DMS153 treated with DMSO at 0.1 percent for 48 hours (cell line): ENCODE data around the gene SLC24A4.

Source experiments
- DNase-seq: peaks from one replicate; lab custom pipeline; 2025; ENCODE audit not compliant: unreplicated experiment; lab: John Stamatoyannopoulos, UW

SLC24A4 gene

DNA sequence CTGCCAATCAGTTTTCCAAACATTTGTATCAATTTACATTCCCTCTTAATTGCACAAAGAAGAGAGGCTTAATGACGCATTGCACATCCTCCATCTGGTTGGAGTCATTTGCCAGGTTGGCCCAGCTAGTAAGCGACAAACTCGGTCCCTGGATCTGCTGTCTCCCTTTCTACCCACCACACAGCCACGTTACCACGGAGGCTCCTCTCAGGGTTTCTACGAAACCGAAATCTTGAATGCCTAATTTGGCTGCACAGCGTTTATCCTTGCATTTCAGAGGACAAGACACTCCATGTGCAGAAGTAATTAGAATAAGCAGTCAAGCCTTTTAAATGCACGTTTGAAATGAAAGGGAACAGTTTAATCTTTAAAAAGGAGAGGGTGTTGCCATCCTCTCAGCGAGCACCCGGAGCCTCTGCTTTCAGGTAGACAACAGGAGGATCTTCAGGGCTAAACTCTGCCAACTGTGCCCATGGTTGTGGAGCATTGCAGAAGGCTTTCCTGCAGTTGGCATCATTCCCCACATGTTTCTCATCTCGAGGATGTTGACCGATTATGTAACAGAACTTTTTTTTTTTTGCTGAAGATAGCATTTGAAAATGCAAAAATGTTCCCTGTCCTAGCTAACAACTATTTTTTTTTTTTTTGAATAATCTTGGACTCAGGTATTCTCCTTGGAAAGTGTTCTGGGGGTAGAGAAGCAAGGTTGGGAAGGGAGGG lies 37.8 kb downstream of the SLC24A4 start:
- no peak for DNase-seq

- peak; percentile 6 for DNase-seq
Observed at GRCh38 chr14:92362781-92363235, 39.8 kb downstream of the SLC24A4 start.

DNA sequence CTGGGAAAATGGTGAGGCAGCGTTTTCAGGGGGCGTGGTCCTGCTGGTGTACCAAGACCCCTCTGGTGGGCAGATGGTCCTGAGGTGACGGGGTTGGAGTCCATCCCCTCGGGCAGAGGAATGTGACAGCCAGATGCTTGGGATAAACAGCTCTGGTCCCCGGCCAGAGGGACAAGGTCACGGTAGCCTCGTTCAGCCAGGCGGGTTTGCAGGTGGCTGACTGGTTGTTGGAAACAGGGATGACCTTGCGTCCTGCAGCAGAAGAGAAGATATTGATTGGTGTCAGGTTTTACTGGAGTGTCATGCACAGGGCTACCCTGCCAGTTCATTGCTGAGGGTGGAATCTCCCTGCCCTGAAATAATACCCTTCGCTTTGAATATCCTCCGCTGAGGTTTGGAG lies 43.3 kb downstream of the SLC24A4 start:
- no peak for DNase-seq

DNA sequence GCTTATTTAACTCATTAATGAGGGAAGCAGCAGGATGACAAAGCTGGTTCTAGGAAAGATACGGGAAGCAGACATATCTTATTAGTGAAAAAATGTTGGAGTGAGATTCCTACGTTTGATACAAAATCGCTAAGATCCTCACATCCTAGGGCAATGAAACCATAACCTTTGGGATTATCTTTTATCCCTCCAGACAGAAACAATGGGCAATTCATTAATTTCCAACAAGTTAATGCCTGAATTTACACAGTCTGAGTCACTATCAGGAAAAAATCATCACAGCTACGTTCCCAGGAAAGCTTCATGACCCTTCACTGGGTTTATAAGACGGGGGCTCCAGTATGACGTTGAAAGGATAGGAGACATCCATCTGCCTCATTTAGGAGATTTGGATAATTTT lies 45.0 kb downstream of the SLC24A4 start:
- no peak for DNase-seq

DNA sequence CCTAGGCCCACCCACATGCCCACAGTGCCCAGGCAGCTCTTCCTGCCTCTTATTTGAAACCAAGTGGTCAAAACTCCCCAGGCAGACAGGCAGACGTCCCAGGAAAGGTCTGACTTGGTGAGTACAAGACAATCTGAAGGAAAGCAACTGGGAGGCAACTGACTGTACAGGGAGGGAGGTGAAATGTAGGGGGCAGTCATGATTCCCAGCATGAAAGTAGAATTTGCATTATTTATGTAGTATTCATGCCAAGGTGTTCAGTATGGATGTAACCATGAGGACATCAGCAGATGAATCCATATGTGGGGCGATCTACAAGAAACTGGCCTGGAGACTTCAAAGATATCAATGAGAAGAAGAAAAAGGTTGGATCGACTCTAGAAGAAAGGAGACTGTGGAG lies 46.1 kb downstream of the SLC24A4 start:
- DNase-seq: no peak

- no peak for DNase-seq
Observed at GRCh38 chr14:92372230-92372629, 49.3 kb downstream of the SLC24A4 start.

DNA sequence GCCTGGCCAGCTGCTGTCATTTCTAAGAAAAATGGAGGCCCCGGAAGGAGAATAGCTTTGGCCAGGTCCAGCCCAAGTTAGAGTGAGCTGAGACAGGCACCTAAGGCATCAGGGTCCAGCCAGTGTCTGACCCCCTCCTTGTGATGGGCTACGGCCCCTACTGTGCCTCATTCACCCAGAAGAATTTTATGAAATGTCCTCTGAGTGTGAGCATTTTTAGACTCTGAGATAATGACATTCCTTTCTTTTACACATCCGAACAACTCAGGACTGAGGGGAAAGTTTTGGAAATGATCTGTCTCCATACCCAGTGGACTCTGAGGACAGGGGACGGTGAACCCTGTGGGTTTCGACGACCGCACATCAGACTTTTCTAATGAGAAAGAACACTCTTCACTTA lies 50.4 kb downstream of the SLC24A4 start:
- DNase-seq: no peak

DNA sequence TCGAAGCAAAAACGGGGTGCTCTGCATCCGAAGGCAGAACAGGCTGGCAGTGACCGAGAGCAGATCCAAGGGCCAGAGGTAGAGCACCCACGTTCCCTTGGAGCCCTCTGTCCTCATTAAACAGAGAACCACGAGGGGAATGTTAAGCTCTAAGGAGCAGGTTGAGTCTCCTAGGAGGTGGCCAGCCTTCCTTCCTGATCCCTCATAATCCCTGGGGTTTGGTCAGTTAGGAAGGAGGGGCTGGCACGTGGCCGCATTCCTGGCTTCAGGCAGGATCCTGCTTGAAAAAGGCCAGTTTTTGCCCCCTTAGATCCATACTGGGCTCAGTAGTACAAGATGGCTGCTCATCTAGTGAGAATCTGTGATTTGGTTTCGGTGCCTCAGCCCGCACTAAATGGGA lies 57.2 kb downstream of the SLC24A4 start:
- no peak for DNase-seq

DNA sequence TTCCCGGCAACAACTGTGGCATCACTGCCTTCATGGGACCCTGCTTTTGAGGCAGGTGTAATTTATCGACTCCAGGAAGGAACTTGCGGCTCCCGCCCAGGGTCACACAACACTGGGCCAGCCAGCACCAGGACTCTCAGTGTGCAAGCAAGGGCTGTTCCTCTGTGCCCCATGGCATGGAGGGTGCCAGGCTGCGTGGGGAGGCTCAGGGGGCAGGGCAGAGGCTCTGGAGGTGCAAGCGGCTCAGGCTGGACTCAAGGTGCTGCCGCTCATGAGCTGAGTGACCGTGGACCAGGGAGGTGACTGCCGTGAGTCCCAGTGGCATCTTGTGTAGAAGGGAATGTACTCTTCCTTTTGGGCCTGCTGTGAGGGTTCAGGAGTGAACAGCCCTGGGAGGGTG lies 57.6 kb downstream of the SLC24A4 start:
- DNase-seq: no peak

DNA sequence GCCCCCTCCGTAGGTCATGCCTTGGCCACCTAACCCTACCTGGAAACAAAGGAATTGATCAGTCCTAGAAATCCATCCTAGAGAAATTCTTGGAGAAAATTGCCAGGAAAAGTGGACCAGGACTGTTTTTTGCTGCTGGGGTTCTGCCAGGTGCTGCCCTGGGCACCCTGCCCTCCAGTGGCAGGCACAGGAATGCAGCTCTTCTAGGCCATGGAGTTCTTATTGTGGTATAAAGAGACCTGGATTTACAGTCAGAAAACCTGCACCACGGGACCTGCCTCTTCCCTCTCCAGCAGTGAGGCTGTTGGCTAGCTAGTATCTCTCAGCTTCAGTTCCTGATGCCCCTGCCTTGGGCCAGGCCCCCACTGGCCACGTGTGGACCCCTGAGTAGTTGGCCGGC lies 59.7 kb downstream of the SLC24A4 start:
- DNase-seq: peak; percentile 3

DNA sequence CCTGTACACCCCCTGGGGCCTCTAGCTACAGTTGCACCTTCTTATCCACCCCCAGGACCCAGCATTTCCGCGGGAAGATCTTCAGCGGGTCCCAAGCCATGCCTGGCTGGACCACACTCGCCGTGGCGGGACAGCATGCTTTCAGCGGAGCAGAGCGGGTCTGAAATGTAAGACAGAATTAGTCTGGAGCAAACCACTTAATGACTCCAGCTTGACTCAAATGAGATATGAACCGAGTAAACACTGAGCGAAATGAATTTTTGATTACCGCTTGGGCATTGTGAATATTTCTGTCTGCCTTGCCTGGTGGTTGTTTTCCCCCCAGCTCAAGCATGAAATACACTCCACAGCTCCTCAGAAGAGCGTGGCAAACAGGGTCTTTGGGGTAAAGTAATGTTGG lies 60.8 kb downstream of the SLC24A4 start:
- DNase-seq: no peak

DNA sequence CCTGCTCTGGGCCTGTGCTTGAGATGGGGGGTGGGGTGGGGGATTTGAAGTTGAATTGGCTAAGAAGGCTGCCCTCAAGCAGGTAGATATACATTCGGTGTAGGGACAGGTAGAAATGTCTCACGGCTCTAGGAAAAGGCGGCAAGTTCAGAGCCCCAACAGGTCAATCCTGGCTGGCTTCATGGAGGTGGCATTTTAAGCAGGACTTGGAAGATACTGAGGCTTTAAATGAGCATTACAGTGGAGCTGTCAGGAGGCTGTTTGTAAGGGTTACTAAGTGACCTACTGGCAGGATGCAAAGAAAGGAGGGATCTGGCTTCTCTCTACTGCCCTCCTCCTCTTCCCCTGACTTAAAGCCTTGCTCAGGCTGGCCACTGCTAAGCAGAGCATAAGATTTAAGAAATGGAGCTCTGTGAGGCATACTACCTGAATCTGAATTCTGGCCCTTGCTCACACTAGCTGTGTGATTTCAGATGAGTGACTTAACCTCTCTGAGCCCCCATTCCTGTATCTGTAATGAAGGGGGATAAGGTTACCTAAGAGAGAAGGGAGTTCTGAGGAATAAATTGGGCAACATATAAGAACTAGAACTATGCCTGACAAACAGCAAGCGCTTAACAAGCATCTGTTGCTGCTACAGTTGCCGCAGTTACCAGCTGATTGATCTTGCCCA lies 61.6 kb downstream of the SLC24A4 start:
- no peak for DNase-seq

GRCh38 chr14:92385561-92385960 lies 62.6 kb downstream of the SLC24A4 start:
- no peak for DNase-seq

DNA sequence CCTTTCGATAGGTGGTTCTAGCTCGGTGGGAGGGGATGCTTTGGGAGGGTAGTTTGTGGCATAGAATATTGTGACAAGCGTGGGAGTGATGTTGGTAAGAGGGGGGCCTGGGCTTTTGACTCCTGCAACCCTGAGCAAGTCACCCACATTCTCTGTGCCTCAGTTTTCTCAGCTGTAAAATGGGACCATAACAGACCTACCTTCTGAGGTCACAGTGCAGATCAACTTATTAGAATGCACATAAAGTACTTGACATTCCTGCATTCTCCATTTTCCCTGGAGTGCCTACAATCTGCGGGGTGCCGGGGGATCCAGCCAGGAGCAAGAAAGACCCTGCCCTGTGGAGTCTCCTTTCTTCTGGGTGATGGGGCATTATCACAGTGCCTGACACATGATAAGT lies 63.2 kb downstream of the SLC24A4 start:
- no peak for DNase-seq

GRCh38 chr14:92386637-92387036 lies 63.7 kb downstream of the SLC24A4 start:
- DNase-seq: no peak

DNA sequence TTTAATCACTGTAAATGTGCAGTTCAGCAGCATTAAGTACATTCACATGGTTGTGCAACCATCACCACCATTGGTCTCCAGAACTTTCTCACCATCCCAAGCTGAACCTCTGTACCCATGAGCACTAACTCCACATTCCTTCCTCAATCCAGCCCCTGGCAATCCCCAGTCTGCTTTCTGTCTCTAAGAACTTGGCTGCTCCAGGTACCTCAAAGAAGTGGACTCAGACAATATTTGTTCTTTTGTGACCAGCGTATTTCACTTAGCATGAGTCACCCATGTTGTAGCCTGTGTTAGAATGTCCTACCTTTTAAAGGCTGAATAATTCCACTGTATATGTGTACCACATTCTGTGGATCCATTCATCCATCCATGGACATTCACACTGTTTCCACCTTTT lies 64.6 kb downstream of the SLC24A4 start:
- no peak for DNase-seq

DNA sequence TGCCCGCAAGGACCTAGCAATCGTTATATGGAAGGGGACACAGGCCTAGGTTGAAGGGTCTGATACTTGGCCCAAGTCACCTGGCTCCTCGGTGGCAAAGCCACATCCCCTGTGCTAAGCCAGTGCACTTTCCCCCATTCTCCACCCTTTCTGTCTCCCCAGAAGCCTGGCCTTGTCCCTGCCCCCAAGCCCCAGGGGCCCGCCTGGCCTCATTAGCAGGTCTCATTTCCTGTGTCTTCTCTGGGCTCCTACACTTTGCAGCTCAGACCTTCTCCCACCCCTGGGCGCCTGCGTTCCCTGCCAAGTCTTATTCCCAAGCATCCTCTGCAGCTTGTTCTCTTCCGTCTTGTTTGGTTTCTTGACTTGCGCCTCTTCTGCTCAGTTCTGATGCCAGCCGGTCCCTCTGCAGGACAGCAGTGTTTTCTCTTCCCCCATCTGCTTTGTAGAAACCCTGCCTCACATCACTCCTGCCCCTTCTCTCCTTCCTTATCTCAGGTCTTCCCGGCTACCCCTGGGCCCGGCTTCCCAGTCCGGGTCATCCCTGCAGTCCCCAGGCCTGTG lies 66.7 kb downstream of the SLC24A4 start:
- DNase-seq: no peak

GRCh38 chr14:92391726-92392125 lies 68.8 kb downstream of the SLC24A4 start:
- no peak for DNase-seq

- no peak for DNase-seq
Observed at GRCh38 chr14:92392711-92393110, 69.7 kb downstream of the SLC24A4 start.

- DNase-seq: no peak
Observed at GRCh38 chr14:92397150-92397952, 74.4 kb downstream of the SLC24A4 start.

DNA sequence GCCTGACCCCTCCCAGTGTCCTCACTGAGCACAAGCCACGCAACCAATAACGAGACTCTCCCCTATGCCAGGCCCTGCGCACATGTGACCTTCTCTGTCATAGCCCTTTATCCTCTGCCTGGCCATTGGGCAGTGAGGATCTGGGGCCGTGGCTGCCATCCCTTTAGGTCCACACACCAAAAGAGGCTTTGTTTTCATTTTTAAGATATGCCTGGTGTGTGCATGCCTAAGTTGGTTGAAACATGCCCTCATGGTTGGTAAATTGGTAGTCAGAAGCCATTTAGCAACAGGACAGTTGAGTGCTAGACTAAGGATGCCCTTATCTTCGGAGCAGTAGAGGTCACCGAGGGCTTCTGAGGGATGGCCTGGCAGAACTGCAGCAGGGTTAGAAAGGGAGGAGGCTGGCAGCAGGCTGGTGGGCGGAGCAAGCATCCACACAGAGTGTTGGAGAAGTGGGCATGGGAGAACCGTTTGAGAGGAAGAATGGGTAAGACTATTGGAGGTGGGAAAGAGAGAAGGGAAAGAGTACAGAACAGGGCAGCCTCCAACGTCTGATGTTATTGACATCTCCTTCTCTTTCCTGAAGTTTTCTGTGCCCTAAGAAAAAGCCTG lies 75.1 kb downstream of the SLC24A4 start:
- no peak for DNase-seq
